ENCODE results near the gene CDK19.
"Not testable (repeated sequence)": the region's sequence is repeated elsewhere in the genome, so short reads cannot be mapped to it uniquely, and the experiment has no call there.

CDK19 gene

GRCh38 chr6:110813338-110814101, 1.7 kb downstream of the CDK19 start:
- no peak for DNase-seq

- no peak for DNase-seq
Measured at GRCh38 chr6:110812719-110813118, 2.5 kb downstream of the CDK19 start.

GRCh38 chr6:110810896-110811586, 4.2 kb downstream of the CDK19 start:
- DNase-seq: no peak

- DNase-seq: no peak
Measured at GRCh38 chr6:110809792-110810191, 5.5 kb downstream of the CDK19 start.

GRCh38 chr6:110802175-110802574, 13.1 kb downstream of the CDK19 start:
- DNase-seq: not testable (repeated sequence)

GRCh38 chr6:110800839-110801196, 14.5 kb downstream of the CDK19 start:
- DNase-seq: no peak

- DNase-seq: no peak
Measured at GRCh38 chr6:110800196-110800838, 15.0 kb downstream of the CDK19 start.

GRCh38 chr6:110799655-110800054, 15.6 kb downstream of the CDK19 start:
- no peak for DNase-seq

- no peak for DNase-seq
Measured at GRCh38 chr6:110799189-110799588, 16.1 kb downstream of the CDK19 start.

GRCh38 chr6:110795271-110795670, 20.0 kb downstream of the CDK19 start:
- DNase-seq: no peak

- DNase-seq: no peak
Measured at GRCh38 chr6:110786696-110787095, 28.6 kb downstream of the CDK19 start.

- DNase-seq: no peak
Measured at GRCh38 chr6:110786271-110786670, 29.0 kb downstream of the CDK19 start.

- no peak for DNase-seq
Measured at GRCh38 chr6:110784610-110784979, 30.7 kb downstream of the CDK19 start.

- no peak for DNase-seq
Measured at GRCh38 chr6:110781522-110782214, 33.6 kb downstream of the CDK19 start.

- no peak for DNase-seq
Measured at GRCh38 chr6:110778333-110778732, 36.9 kb downstream of the CDK19 start.

GRCh38 chr6:110777636-110778035, 37.6 kb downstream of the CDK19 start:
- no peak for DNase-seq

- no peak for DNase-seq
Measured at GRCh38 chr6:110776413-110776812, 38.9 kb downstream of the CDK19 start.

- DNase-seq: no peak
Measured at GRCh38 chr6:110769923-110770322, 45.3 kb downstream of the CDK19 start.

- DNase-seq: no peak
Measured at GRCh38 chr6:110768057-110768456, 47.2 kb downstream of the CDK19 start.

GRCh38 chr6:110761371-110761770, 53.9 kb downstream of the CDK19 start:
- DNase-seq: no peak

- DNase-seq: no peak
Measured at GRCh38 chr6:110760589-110760988, 54.7 kb downstream of the CDK19 start.

- DNase-seq: not testable (repeated sequence)
Measured at GRCh38 chr6:110760098-110760497, 55.2 kb downstream of the CDK19 start.

- DNase-seq: no peak
Measured at GRCh38 chr6:110757926-110758325, 57.3 kb downstream of the CDK19 start.

- DNase-seq: no peak
Measured at GRCh38 chr6:110756817-110757216, 58.5 kb downstream of the CDK19 start.
